GM21737 (cell line): ENCODE results near the gene OR11H6.
"Not testable (repeated sequence)": the region's sequence is repeated elsewhere in the genome, so short reads cannot be mapped to it uniquely, and the experiment has no call there.

Source experiments
- ATAC-seq: cut with Tn5 transposase; IDR thresholded peaks from one replicate; pipeline ENCODE4 v1.9.1; 2021; ENCODE audit warnings: mild to moderate bottlenecking, moderate library complexity; ENCODE audit not compliant: unreplicated experiment

OR11H6 gene

GRCh38 chr14:20247646-20248246 is 24.2 kb downstream of the OR11H6 start:
- ATAC-seq: no peak

DNA sequence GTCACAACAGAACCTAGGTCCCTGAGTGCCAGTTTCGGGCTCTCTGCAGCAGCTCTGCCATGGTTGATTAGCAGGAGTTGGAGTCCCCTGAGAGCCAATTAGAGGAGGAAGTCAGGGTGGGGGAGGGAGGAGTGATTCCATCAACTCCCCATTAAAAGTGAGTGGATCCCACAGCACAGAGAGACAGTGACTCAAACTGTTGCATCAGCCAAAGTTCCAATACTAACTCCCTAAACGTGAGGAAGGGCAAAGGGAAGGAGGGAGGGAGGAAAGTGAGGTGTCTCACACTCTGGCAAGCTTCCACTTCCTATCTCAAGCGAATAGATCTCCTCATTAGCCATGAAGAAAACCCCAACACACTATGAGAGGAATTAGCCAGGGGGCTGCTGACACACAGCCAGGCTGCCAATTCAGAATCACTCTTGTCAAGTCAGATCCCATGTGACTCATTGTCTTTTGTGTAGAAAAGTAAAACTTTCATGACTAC is 39.2 kb downstream of the OR11H6 start:
- no peak for ATAC-seq

DNA sequence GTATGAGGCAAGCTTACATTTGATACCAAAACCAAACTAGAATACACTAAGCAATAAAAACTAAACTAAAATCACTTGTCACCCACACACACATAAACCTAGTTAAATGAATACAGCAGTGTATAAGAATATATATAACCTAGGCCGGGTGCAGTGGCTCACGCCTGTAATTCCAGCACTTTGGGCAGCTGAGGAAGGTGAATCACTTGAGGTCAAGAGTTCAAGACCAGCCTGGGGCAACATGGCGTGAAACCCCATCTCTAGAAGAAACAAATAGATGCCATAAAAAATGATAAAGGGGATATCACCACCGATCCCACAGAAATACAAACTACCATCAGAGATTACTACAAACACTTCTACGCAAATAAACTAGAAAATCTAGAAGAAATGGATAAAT is 40.9 kb downstream of the OR11H6 start:
- not testable (repeated sequence) for ATAC-seq

GRCh38 chr14:20274062-20274461 is 50.6 kb downstream of the OR11H6 start:
- no peak for ATAC-seq
